ENCODE data around the gene PTPRG. TPM values are rescaled to one million over a fixed set of nuclear protein-coding genes. Genes with fewer than 3 reads are reported as not detected.

The PTPRG gene
- polyA plus RNA-seq, 1 donor (not counting 4 experiments of a cell fraction or from before 2014, with no cell fraction given): 12.1 TPM

- peak; percentile 70 for FAIRE-seq
- Histone ChIP-seq H3K79me2 (ENCODE audit: control insufficient read depth, insufficient read depth, low read length) (no peaks in the 10 kb centered on the region), H3K9ac (ENCODE audit: control insufficient read depth, extremely low read depth, insufficient read depth, low read length) (peak overlapping the region; percentile 58), H3K36me3 (ENCODE audit: control insufficient read depth in 2 of 2, extremely low read depth in 1 of 2, insufficient read depth in 2 of 2, low read length in 2 of 2) (peaks cover 2% of the 10 kb centered on the region in 2 experiments), H3K4me2 (ENCODE audit: control insufficient read depth, extremely low read depth, insufficient read depth, low read depth, low read length) (peak overlapping the region; percentile 91), H4K20me1 (ENCODE audit: control insufficient read depth, extremely low read depth, insufficient read depth, low read length) (no peaks in the 10 kb centered on the region), H3K9me1 (ENCODE audit: control insufficient read depth, extremely low read depth, insufficient read depth, low read length) (no peaks in the 10 kb centered on the region), H3K4me3 (ENCODE audit: control insufficient read depth in 2 of 3, extremely low read depth in 1 of 3, insufficient read depth in 2 of 3, low read depth in 1 of 3, low read length in 3 of 3) (peak overlapping the region; percentile 67 to 77 (median 68)), H3K27ac (ENCODE audit: control insufficient read depth, insufficient read depth, low read length) (peak overlapping the region; percentile 51), H3K4me1 (ENCODE audit: control insufficient read depth, extremely low read depth, insufficient read depth, low read length) (peaks cover 5% of the 10 kb centered on the region), H2AFZ (ENCODE audit: control insufficient read depth, low read length) (peak overlapping the region; percentile 96), H3K27me3 (ENCODE audit: control insufficient read depth, extremely low read depth, insufficient read depth, low read length) (no peaks in the 10 kb centered on the region), H3K9me3 (ENCODE audit: control insufficient read depth, low read depth, low read length) (no peaks in the 10 kb centered on the region)
- dilution Hi-C loops (cut with MboI; ENCODE audit: extremely low pct_ligation_motif_present, low sequenced_read_pairs): no loop called here
- peak; percentile 35 for DNase-seq (ENCODE audit: low read depth, low spot score)
- TF ChIP-seq EZH2 (IDR thresholded peaks at IDR 0.05; ENCODE audit: low read length): no peak
- TF ChIP-seq, protein P1, sequence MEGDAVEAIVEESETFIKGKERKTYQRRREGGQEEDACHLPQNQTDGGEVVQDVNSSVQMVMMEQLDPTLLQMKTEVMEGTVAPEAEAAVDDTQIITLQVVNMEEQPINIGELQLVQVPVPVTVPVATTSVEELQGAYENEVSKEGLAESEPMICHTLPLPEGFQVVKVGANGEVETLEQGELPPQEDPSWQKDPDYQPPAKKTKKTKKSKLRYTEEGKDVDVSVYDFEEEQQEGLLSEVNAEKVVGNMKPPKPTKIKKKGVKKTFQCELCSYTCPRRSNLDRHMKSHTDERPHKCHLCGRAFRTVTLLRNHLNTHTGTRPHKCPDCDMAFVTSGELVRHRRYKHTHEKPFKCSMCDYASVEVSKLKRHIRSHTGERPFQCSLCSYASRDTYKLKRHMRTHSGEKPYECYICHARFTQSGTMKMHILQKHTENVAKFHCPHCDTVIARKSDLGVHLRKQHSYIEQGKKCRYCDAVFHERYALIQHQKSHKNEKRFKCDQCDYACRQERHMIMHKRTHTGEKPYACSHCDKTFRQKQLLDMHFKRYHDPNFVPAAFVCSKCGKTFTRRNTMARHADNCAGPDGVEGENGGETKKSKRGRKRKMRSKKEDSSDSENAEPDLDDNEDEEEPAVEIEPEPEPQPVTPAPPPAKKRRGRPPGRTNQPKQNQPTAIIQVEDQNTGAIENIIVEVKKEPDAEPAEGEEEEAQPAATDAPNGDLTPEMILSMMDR (optimal IDR thresholded peaks at IDR 0.05 in 1 of 3, IDR thresholded peaks at IDR 0.05 in 1 of 3, conservative IDR thresholded peaks at IDR 0.05 in 1 of 3; ENCODE audit: extremely low read depth in 1 of 3, insufficient read depth in 2 of 3, low read length in 3 of 3): no peak
These were observed 757.6 kb downstream of the PTPRG start for GRCh38 chr3:62318752-62319569.

GRCh38 chr3:62319570-62320243 is 758.3 kb downstream of the PTPRG start:
- dilution Hi-C loops (cut with MboI; ENCODE audit: extremely low pct_ligation_motif_present, low sequenced_read_pairs): no loop called here
- Histone ChIP-seq H3K9ac (ENCODE audit: control insufficient read depth, extremely low read depth, insufficient read depth, low read length) (no peak overlapping the region), H3K4me2 (ENCODE audit: control insufficient read depth, extremely low read depth, insufficient read depth, low read depth, low read length) (peak overlapping the region; percentile 91), H3K27ac (ENCODE audit: control insufficient read depth, insufficient read depth, low read length) (no peak overlapping the region), H3K9me1 (ENCODE audit: control insufficient read depth, extremely low read depth, insufficient read depth, low read length) (no peaks in the 10 kb centered on the region), H3K4me3 (ENCODE audit: control insufficient read depth in 2 of 3, extremely low read depth in 1 of 3, insufficient read depth in 2 of 3, low read depth in 1 of 3, low read length in 3 of 3) (peak overlapping the region; percentile 67 to 77 (median 68)), H3K9me3 (ENCODE audit: control insufficient read depth, low read depth, low read length) (no peaks in the 10 kb centered on the region), H3K4me1 (ENCODE audit: control insufficient read depth, extremely low read depth, insufficient read depth, low read length) (peaks cover 5% of the 10 kb centered on the region), H3K79me2 (ENCODE audit: control insufficient read depth, insufficient read depth, low read length) (no peaks in the 10 kb centered on the region), H4K20me1 (ENCODE audit: control insufficient read depth, extremely low read depth, insufficient read depth, low read length) (no peaks in the 10 kb centered on the region), H2AFZ (ENCODE audit: control insufficient read depth, low read length) (no peak overlapping the region), H3K36me3 (ENCODE audit: control insufficient read depth in 2 of 2, extremely low read depth in 1 of 2, insufficient read depth in 2 of 2, low read length in 2 of 2) (peaks cover 2% of the 10 kb centered on the region in 2 experiments), H3K27me3 (ENCODE audit: control insufficient read depth, extremely low read depth, insufficient read depth, low read length) (no peaks in the 10 kb centered on the region)
- DNase-seq (ENCODE audit: low read depth, low spot score) (no peak), FAIRE-seq (no peak)
- TF ChIP-seq, protein P1 (optimal IDR thresholded peaks at IDR 0.05 in 1 of 3, IDR thresholded peaks at IDR 0.05 in 1 of 3, conservative IDR thresholded peaks at IDR 0.05 in 1 of 3; ENCODE audit: extremely low read depth in 1 of 3, insufficient read depth in 2 of 3, low read length in 3 of 3): no peak
- no peak for TF ChIP-seq EZH2 (IDR thresholded peaks at IDR 0.05; ENCODE audit: low read length)

Data from keratinocyte (primary cell).